HG03108 (cell line): ENCODE data around the gene MMS19.
"Not testable (repeated sequence)": the region's sequence is repeated elsewhere in the genome, so short reads cannot be mapped to it uniquely, and the experiment has no call there.

ENCODE experiments used
- ATAC-seq: cut with Tn5 transposase; IDR thresholded peaks from one replicate; pipeline ENCODE4 v1.9.1; 2021; ENCODE audit warnings: moderate library complexity; ENCODE audit not compliant: unreplicated experiment

MMS19 gene

GRCh38 chr10:97427571-97428179 is 70.5 kb downstream of the MMS19 start:
- ATAC-seq, result no peak

- no peak for ATAC-seq
These were observed 71.2 kb downstream of the MMS19 start for GRCh38 chr10:97426776-97427570.

- peak; percentile 85 for ATAC-seq
These were observed 72.1 kb downstream of the MMS19 start, which contains the start of gene PGAM1 for GRCh38 chr10:97425964-97426775. PGAM1 (plus strand) TSS chr10:97426191; CDS start chr10:97426308, 117 bp downstream.

DNA sequence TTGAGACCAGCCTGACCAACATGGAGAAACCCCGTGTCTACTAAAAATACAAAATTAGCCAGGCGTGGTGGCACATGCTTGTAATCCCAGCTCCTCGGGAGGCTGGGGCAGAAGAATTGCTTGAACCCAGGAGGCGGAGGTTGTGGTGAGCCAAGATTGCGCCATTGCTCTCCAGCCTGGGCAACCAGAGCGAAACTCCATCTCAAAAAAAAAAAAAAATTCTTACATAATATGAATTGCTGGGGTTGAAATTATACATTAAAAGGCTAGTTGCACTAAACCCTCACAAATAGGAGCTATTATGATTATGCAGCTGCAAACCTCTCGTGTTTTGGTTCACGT is 74.5 kb downstream of the MMS19 start:
- ATAC-seq, result not testable (repeated sequence)

- ATAC-seq, result no peak
These were observed 81.7 kb downstream of the MMS19 start for GRCh38 chr10:97416565-97416964.

DNA sequence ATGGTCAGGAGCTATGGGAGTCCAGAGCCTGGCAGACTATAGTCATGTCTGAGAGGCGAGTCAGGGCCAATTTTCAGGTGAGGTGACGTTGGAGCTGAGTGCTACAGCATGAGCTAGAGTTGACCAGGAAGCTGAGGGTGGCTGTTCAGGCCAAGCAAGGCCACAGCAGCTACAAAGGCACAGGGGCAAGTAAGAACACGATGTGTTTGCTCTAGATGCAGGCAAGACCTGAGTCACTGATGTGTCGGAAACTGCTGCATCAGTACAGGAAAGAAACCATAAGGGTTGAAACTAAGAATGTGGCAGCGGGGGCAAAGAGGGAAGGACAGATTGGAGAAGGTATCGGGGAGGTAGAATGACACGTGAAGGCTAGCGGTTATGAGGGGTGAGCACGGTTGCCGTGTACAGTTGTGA is 85.3 kb downstream of the MMS19 start:
- ATAC-seq, result no peak

DNA sequence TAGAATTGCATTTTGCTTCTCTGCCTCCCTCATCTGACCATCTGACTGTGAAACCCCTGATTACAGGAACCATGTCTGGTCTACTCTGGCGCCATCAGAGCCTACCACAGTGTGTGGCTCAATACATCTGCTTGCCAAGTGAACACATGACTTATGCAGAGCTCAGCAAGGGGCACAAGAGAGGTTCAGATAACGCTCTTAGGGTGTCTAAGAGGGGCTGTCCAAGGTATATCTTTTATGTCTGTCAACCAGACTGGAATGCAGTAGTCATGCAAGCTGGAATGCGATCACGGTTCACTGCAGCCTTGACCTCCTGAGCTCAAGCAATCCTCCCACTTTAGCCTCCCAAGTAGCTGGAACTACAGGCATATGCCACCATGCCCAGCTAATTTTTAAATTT is 86.8 kb downstream of the MMS19 start:
- ATAC-seq, result no peak

DNA sequence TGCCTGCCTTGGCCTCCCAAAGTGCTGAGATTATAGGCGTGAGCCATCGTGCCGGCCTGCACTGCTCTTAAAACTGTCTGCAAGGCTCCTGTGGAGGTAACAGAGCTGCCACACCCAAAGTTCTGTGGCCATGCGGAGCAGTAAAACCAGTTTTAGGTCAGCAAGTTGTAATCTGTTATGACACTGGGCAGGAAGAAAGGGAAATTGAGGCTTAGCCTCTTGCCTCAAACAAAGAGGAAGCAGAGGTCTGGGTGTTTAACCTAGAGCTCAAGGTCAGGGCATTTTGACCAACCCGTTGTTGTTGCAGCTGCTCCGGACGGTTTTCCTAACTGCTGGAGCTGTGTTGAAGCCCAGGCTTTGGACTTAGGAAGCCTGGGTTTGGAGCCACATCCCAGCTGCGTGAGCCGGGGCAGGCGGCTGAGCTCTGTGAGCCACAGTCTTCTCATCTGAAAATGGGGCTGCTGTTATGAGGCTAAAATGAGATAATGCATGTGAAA is 89.7 kb downstream of the MMS19 start:
- no peak for ATAC-seq
